PFSK-1 (cell line): ENCODE measurements around the gene ARHGAP42.

Experiments
- FOXP2 ChIP-seq: optimal IDR thresholded peaks from 2 replicates; pipeline ENCODE3; 2011; ENCODE audit warnings: borderline replicate concordance, control low read depth, inconsistent platforms; ENCODE audit not compliant: insufficient read depth; ENCODE audit errors: extremely low read length, extremely low read depth
- POLR2AphosphoS5 ChIP-seq: IDR thresholded peaks from 2 replicates; pipeline ENCODE4 v1.6.1; 2012; ENCODE audit warnings: low read depth, mild to moderate bottlenecking, control low read depth, low read length, moderate library complexity
- REST ChIP-seq, 2 experiments: IDR thresholded peaks; 2 replicates each; pipeline versions ENCODE4 v1.6.1 to v1.8.0; 2011 to 2012; ENCODE audit warnings: low read depth in 2 of 2, low read length in 2 of 2, control low read depth in 1 of 2, inconsistent platforms in 1 of 2, mild to moderate bottlenecking in 1 of 2, moderate library complexity in 1 of 2; ENCODE audit not compliant: insufficient read depth in 1 of 2
- SIN3A ChIP-seq: IDR thresholded peaks from 2 replicates; pipeline ENCODE4 v1.6.1; 2012; ENCODE audit warnings: mild to moderate bottlenecking, low read length, moderate library complexity, borderline replicate concordance; ENCODE audit not compliant: insufficient read depth
- TAF1 ChIP-seq: IDR thresholded peaks from 2 replicates; pipeline ENCODE4 v1.6.1; 2012; ENCODE audit warnings: low read length, control low read depth, borderline replicate concordance; ENCODE audit not compliant: insufficient read depth

The ARHGAP42 gene

GRCh38 chr11:100821198-100821597 is 134.1 kb downstream of the ARHGAP42 start:
- TF ChIP-seq POLR2AphosphoS5 (no peak), REST (IDR thresholded peaks at IDR 0.05; ENCODE audit: insufficient read depth in 1 of 2, low read depth in 2 of 2, low read length in 2 of 2) (no peak), TAF1 (no peak), FOXP2 (no peak), SIN3A (no peak)

- TF ChIP-seq FOXP2 (no peak), POLR2AphosphoS5 (no peak), SIN3A (no peak), TAF1 (no peak), REST (IDR thresholded peaks at IDR 0.05; ENCODE audit: insufficient read depth in 1 of 2, low read depth in 2 of 2, low read length in 2 of 2) (no peak)
Observed at GRCh38 chr11:100823360-100823759, 136.3 kb downstream of the ARHGAP42 start.

GRCh38 chr11:100824041-100824809 is 137.1 kb downstream of the ARHGAP42 start:
- TF ChIP-seq REST (IDR thresholded peaks at IDR 0.05; ENCODE audit: insufficient read depth in 1 of 2, low read depth in 2 of 2, low read length in 2 of 2), result no peak
- no peak for TF ChIP-seq SIN3A
- no peak for TF ChIP-seq POLR2AphosphoS5
- no peak for TF ChIP-seq FOXP2
- no peak for TF ChIP-seq TAF1

GRCh38 chr11:100825626-100826025 is 138.5 kb downstream of the ARHGAP42 start:
- TF ChIP-seq TAF1, result no peak
- TF ChIP-seq REST (IDR thresholded peaks at IDR 0.05; ENCODE audit: insufficient read depth in 1 of 2, low read depth in 2 of 2, low read length in 2 of 2), result no peak
- no peak for TF ChIP-seq SIN3A
- TF ChIP-seq FOXP2, result no peak
- TF ChIP-seq POLR2AphosphoS5, result no peak
